HG03520 (cell line): ENCODE data around the gene ATRNL1.

ENCODE experiments used
- ATAC-seq: cut with Tn5 transposase; IDR thresholded peaks from one replicate; pipeline ENCODE4 v1.9.1; 2021; ENCODE audit warnings: mild to moderate bottlenecking, moderate library complexity; ENCODE audit not compliant: unreplicated experiment

ATRNL1 gene

GRCh38 chr10:115093286-115093775 lies at the start of gene ATRNL1:
TSS of gene ATRNL1 (plus strand) at chr10:115093365. CDS start at chr10:115093751, 386 bp downstream.
- peak; percentile 64 for ATAC-seq

- no peak for ATAC-seq
Measured at GRCh38 chr10:115043719-115044118, 49.4 kb upstream of the ATRNL1 start.

DNA sequence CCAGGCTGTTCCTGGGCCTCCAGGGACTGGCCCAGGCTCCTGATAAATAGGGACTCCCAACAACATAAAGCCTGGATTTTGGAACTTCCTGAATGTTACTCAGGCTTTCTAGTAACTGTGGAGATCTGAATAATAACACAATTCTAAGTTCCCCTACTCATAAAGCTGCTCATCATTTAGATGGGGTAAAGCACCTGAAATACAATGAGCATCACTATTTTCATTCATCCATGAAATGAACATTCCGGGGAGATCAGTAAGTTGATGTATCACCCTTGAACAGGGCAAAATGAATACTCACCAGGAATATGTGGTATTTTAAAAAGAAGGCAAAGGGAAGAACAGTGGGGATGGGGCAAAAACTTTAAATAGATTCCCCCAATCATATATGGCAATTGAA lies 48.3 kb upstream of the ATRNL1 start:
- no peak for ATAC-seq

DNA sequence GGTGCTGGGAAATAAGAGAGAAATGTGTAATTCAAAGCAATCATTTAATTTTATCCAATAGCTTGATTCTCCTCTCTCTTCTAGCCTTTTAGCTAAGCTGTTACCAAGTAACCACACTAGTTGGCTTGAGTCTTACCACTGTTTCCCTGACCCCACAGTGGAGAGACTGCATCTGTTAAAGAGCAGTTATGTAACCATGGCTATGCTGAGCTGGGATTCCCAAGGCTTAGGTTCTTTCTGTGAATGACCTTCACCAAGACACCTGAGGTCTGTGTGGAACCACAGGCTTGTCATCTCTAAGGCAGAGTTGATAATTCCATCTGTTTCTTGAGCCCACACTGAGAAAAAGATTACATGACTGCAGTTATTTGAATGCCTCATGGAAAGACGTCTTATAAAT lies 47.7 kb upstream of the ATRNL1 start:
- ATAC-seq = no peak

DNA sequence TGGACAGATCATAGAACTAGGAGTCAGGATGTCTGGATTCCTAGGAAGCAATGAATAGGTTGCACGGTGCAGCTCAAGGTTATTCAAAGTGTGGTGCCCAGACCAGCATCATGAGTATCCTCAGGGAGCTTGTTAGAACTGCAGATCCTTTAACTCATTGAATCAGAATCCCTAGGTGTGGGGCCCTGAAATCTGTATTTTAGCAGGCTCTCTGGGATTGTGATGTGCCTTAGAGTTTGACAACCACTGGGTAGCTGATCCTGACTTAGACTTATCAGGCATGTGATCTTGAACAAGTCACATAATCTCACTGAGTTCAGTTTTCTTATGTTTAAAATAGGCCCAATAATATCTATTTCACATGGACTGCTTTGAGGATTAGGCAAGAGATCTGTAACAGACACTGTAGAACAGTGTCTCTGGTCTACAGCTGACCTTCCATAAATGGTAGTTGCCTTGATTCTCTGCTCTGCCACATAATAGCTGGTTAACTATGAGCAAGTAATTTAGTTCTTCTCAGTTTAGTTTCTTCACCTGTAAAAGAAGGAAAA lies 46.4 kb upstream of the ATRNL1 start:
- ATAC-seq = no peak

GRCh38 chr10:115047705-115048104 lies 45.5 kb upstream of the ATRNL1 start:
- ATAC-seq = no peak

- ATAC-seq = no peak
Measured at GRCh38 chr10:115049318-115049717, 43.8 kb upstream of the ATRNL1 start.

GRCh38 chr10:115049960-115050359 lies 43.2 kb upstream of the ATRNL1 start:
- no peak for ATAC-seq

DNA sequence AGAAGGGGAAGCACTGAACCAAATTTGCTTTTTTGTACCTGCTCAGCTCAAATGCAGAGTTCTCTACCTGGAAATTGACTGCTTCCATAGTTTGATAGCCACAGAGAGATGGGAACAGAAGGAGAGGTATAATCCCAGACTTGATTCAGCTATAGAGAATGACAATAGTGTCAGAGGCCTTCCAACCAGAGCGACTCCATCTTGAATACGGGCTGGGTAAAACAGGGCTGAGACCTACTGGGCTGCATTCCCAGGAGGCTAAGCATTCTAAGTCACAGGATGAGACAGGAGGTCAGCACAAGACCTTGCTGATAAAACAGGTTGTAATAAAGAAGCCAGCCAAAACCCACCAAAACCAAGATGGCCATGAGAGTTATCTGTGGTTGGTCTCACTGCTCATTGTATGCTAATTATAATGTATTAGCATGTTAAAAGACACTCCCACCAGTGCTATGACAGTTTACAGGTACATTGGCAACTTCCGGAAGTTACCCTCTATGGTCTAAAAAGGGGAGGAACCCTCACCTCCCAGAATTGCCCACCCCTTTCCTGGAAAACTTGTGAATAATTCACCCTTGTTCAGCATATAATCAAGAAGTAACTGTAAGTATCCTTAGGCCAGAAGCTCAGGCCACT lies 42.7 kb upstream of the ATRNL1 start:
- no peak for ATAC-seq

GRCh38 chr10:115051216-115051615 lies 41.9 kb upstream of the ATRNL1 start:
- no peak for ATAC-seq

DNA sequence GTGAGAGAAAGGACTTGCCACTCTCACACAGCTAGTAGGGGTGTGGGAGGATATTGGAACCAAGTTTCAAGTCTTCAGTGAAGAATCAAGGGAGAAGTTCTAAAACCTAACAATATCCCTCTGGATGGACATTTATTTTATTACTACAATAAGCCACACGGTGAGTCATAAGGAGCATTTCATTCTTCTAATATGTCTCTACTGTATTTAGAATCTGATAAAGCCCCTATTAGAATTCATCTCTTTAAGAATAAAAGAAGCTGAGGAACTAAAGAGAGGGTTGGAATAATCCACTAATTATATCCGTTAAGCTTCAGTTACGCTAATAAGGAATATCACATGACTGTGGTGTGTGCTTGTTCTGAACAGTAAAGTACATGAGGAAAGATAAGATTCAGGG lies 40.9 kb upstream of the ATRNL1 start:
- ATAC-seq = no peak

DNA sequence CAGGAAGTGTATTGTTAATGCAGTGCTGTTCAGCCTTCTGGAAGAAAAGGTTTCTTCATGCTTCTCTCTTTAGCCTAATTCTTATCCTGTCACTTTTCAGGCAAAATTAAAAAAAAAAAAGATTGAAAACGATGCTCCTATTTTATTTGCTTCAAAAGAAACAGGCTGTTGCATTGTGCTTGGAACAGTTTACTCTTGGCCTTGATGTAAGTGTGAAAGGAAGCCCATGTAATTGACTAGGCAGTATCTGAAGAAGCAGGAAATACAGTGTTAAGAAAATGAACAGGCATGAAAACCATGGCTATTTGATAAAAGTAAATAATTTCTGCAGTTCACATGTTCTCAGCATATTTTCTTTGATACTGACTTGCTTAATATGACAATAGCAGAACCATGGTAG lies 40.4 kb upstream of the ATRNL1 start:
- ATAC-seq = no peak

DNA sequence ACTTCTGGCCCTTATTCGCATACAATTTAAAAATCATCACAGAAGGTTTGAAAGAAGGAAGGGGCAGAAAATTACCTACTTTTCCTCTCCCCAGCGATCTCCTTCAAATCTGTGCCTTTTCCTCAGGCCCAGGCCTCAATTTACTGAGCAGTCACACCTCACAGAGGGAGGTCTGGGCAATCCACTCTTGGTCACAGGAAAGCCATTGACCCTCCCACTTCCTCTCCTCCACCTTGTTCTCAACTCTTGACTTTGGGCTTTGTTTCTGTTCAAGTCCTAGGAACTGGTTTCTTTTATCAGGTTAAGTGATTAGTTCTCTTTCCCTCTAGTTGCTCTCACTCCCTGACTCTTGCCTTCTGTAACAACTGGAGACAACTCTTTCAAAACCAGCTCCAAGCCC lies 37.0 kb upstream of the ATRNL1 start:
- ATAC-seq = no peak

DNA sequence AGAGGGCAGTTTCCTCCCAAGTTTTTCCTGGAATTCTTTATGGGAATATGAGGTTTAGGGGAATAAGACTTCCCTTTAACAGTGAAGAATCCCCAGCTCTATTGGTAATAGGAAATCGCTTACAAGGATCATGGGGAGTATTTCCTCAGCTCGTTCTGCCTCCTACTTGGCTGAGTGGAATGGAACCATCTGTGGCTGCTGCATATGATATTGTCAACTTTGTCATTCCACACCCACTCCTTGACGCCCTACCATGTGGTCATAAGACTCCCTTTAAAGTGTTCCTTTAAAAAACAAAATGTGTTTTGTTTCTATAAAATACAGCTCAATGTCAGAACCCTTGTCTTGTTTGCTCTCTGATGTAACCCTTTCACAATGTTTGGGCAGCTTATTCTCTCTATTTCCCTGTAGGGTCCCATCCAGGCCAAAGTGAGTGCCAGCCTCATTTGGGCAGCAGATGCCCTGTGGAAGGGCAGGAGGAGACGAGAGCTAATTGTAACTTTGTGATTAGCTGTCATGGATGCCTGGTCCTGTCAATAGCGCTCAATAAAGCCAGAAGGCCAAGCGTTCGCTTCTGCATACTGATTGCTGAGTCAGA lies 33.8 kb upstream of the ATRNL1 start:
- no peak for ATAC-seq

GRCh38 chr10:115063701-115064658 lies 29.2 kb upstream of the ATRNL1 start:
- ATAC-seq = no peak

DNA sequence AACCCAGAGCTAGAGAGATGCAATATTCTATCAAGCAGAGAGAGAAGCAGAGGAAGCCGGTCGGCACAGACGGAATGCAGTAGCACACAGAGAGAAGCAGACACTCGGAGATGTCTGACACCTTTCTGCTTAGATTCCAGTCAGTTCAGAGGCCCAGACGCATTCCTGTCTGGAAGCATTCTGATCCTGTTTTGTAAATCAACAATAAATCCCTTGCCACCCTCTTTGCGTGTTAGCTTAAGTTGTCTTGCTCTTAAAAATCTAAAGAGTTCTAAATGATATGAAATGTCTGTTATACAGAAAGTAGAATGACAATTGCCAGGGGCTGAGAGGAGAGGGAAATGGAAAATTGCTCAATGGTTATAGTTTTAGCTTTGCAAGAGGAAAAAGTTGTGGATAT lies 27.4 kb upstream of the ATRNL1 start:
- no peak for ATAC-seq

DNA sequence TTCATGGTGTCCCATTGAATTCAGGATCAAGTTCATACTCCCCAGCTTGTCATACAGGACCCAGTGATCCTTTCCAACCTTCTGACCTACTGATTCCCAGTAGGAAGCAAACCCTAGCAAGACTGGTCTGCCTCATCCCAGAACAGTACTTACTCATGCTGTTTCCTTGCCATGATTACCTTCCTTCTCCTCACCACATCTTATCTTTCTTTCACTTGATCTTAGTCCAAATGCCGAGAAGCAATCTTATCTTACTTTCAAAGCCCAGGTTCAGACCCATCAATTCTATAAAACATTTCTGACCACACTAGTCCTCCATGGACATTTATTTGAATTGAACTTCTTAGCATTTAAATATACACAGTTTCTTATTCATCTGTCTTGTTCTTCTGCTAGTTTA lies 26.6 kb upstream of the ATRNL1 start:
- no peak for ATAC-seq

- no peak for ATAC-seq
Measured at GRCh38 chr10:115073796-115074195, 19.4 kb upstream of the ATRNL1 start.

GRCh38 chr10:115082506-115082905 lies 10.7 kb upstream of the ATRNL1 start:
- no peak for ATAC-seq

DNA sequence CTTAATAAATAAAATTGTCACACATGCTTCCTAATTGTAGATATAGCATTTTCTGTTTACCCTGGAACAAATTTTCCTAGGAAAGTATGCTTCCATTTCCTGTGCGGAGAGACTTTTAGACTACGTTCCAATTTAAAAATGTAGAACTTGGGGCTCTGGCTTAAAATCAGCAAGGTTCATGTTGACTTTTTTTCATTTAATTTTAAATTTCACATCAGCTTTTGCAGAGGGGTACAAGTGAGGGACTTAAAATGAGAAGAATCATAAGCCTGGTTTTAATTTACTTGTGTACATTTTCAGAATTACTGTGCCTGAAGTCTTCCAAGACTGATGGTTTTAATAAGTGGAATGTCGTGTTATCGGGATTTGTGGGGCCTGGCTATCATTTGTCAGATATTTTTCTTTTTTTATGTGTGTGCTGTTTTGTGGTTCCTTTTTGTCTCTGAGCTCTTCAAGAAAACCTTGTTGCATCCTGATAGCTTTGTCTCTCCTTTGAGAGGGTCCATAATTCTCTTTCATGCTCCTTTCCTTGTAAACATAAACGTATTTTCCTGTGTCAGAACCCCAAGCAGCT lies 8.8 kb upstream of the ATRNL1 start:
- no peak for ATAC-seq

DNA sequence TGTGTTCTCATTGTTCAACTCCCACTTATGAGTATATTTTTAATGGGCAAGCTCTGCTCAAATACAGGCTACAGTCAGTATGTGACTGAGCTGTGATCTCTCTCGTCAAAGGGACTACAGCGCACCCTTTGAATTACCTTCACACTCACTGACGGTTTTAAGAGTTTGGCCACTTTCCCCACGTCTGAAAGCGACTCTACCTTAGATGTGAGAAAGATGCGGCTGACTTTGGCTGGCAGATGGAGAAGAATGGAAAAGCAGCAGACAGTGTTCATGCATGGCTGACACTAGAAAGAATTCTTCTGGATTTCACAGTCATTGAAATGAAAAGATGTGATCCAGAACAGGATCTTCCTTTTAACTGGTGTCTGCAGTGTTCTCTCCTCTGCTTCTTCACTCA lies 2.0 kb upstream of the ATRNL1 start:
- no peak for ATAC-seq
